Hepatocyte (in vitro differentiated cells): ENCODE measurements around the gene HS6ST1. TPM values are rescaled to one million over a fixed set of nuclear protein-coding genes. Genes with fewer than 3 reads are reported as not detected.

Experiments used
- DNase-seq: peaks from one replicate; pipeline ENCODE4 v3.0.0-alpha.2; 2016; ENCODE audit warnings: low spot score
- H2AFZ ChIP-seq: fragments of 200-600 bp; sonication (generic); 2 replicates; pipeline ENCODE4 v1.6.0; 2016; ENCODE audit warnings: antibody characterized with exemption, mild to moderate bottlenecking
- H3K27ac ChIP-seq: fragments of 200-600 bp; sonication (generic); 2 replicates; pipeline ENCODE4 v1.5.1; 2016; ENCODE audit warnings: mild to moderate bottlenecking
- H3K27me3 ChIP-seq: fragments of 200-600 bp; sonication (generic); 2 replicates; pipeline ENCODE4 v1.6.1; 2016
- H3K36me3 ChIP-seq: fragments of 200-600 bp; sonication (generic); replicated peaks from 2 replicates; pipeline ENCODE4 v1.5.1; 2016; ENCODE audit warnings: low read depth; ENCODE audit not compliant: insufficient read depth
- H3K4me1 ChIP-seq: fragments of 200-600 bp; sonication (generic); 2 replicates; pipeline ENCODE4 v1.5.1; 2016; ENCODE audit warnings: mild to moderate bottlenecking, moderate library complexity; ENCODE audit not compliant: insufficient read depth
- H3K4me2 ChIP-seq: fragments of 200-600 bp; sonication (generic); 2 replicates; pipeline ENCODE4 v1.6.0; 2016
- H3K4me3 ChIP-seq: fragments of 200-600 bp; sonication (generic); 2 replicates; pipeline ENCODE4 v1.5.1; 2016; ENCODE audit warnings: mild to moderate bottlenecking
- H3K79me2 ChIP-seq: fragments of 200-600 bp; sonication (generic); 2 replicates; pipeline ENCODE4 v1.6.0; 2017; ENCODE audit warnings: mild to moderate bottlenecking
- H3K9me2 ChIP-seq: fragments of 200-600 bp; sonication (generic); replicated peaks from 2 replicates; pipeline ENCODE4 v1.6.0; 2017; ENCODE audit warnings: mild to moderate bottlenecking; ENCODE audit not compliant: insufficient read depth
- H3K9me3 ChIP-seq: fragments of 200-600 bp; sonication (generic); 2 replicates; pipeline ENCODE4 v1.5.1; 2016; ENCODE audit warnings: low read depth, mild to moderate bottlenecking
- H4K20me1 ChIP-seq: fragments of 200-600 bp; sonication (generic); 2 replicates; pipeline ENCODE4 v1.6.0; 2016; ENCODE audit warnings: mild to moderate bottlenecking; ENCODE audit not compliant: insufficient read depth, poor library complexity, severe bottlenecking
- EZH2 ChIP-seq: fragments of 200-600 bp; sonication (generic); IDR thresholded peaks from 2 replicates; pipeline ENCODE4 v1.6.1; 2016; ENCODE audit warnings: antibody characterized with exemption, mild to moderate bottlenecking, borderline replicate concordance
- EZH2phosphoT487 ChIP-seq: fragments of 200-600 bp; sonication (generic); IDR thresholded peaks from one replicate; pipeline ENCODE4 v1.6.1; 2018; ENCODE audit warnings: antibody characterized with exemption, mild to moderate bottlenecking, low read depth, moderate library complexity; ENCODE audit not compliant: unreplicated experiment, severe bottlenecking
- WGBS: methylation state at CpG from one replicate; pipeline ENCODE4 v1.1.6; 2016; ENCODE audit warnings: low lambda C conversion rate; ENCODE audit errors: missing lambda C conversion rate; 5-methylcytosine and 5-hydroxymethylcytosine counted together
- polyA plus RNA-seq: library from polyadenylated mRNA; unstranded; fragments of >200 nt; fragmentation: Nextera tagmentation; extraction: Ambion mirVana; gene quantifications from 2 replicates; pipeline ENCODE4 v1.2.1, GENCODE V29; 2016
- total RNA-seq: library from RNA; depleted of rRNA; stranded (reverse); fragments of >200 nt; gene quantifications from 2 replicates; pipeline ENCODE4 v1.2.3, GENCODE V29; 2014
- TF ChIP-seq, protein P1 (sequence below): fragments of 200-600 bp; sonication (generic); IDR thresholded peaks from 2 replicates; pipeline ENCODE4 v1.5.1; 2016; ENCODE audit warnings: antibody characterized with exemption, mild to moderate bottlenecking; ENCODE audit not compliant: poor library complexity

The HS6ST1 gene
- total and polyA plus RNA-seq, 2 experiments from 2014 or later = 46.7 to 48.3 TPM

DNA sequence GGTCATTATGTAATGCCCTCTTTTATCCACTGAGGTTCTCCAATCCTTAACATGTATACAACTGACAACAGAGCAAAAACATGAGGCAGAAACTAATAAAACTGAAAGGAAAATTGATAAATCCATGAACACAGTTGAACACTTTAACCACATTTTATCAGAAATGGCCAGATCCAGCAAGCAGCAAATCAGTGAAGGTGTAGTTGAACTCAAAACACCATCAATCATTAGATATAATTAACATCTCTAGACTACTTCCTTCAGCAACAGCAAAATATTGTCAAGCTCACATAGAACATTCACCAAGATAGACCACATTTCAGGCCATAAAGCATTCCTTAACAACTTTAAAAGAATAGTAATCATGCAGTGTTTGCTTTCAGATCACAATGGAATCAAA lies 72.9 kb downstream of the HS6ST1 start:
- no peaks in the 10 kb centered on the region for H3K79me2 ChIP-seq
- H3K9me2 ChIP-seq = no peaks in the 10 kb centered on the region
- H2AFZ ChIP-seq = no peak overlapping the region
- no peaks in the 10 kb centered on the region for H4K20me1 ChIP-seq
- no peak for DNase-seq
- H3K27me3 ChIP-seq = no peaks in the 10 kb centered on the region
- H3K4me2 ChIP-seq = no peak overlapping the region
- H3K4me3 ChIP-seq = no peak overlapping the region
- TF ChIP-seq EZH2 = no peak
- TF ChIP-seq, protein P1, sequence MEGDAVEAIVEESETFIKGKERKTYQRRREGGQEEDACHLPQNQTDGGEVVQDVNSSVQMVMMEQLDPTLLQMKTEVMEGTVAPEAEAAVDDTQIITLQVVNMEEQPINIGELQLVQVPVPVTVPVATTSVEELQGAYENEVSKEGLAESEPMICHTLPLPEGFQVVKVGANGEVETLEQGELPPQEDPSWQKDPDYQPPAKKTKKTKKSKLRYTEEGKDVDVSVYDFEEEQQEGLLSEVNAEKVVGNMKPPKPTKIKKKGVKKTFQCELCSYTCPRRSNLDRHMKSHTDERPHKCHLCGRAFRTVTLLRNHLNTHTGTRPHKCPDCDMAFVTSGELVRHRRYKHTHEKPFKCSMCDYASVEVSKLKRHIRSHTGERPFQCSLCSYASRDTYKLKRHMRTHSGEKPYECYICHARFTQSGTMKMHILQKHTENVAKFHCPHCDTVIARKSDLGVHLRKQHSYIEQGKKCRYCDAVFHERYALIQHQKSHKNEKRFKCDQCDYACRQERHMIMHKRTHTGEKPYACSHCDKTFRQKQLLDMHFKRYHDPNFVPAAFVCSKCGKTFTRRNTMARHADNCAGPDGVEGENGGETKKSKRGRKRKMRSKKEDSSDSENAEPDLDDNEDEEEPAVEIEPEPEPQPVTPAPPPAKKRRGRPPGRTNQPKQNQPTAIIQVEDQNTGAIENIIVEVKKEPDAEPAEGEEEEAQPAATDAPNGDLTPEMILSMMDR = no peak
- TF ChIP-seq EZH2phosphoT487 = no peak
- H3K9me3 ChIP-seq = no peaks in the 10 kb centered on the region
- no peaks in the 10 kb centered on the region for H3K4me1 ChIP-seq
- H3K27ac ChIP-seq = no peak overlapping the region
- H3K36me3 ChIP-seq = no peaks in the 10 kb centered on the region

DNA sequence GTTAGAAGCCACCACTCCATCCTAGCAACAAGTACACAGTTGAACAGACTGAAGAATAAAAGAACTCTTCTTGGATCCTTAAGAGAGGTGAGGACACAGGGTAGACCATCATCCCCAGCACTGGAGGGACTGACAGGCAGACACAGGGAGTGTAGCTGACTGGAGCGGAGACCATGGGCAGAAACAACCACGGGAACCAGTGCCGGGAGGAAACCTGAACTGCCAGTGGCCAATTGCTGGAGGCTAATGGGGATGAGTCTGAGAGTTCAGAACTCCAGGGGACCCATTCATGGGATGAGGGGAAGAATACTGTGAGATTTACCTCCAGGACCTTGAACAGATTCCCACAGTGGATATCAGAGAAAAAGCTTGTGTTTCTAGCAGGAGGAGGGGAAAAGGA lies 76.8 kb downstream of the HS6ST1 start:
- TF ChIP-seq EZH2phosphoT487 (no peak), EZH2 (no peak)
- TF ChIP-seq, protein P1 = no peak
- Histone ChIP-seq H3K9me3 (no peaks in the 10 kb centered on the region), H3K79me2 (no peaks in the 10 kb centered on the region), H3K27me3 (no peaks in the 10 kb centered on the region), H3K9me2 (no peaks in the 10 kb centered on the region), H3K4me3 (no peak overlapping the region), H3K36me3 (no peaks in the 10 kb centered on the region), H4K20me1 (no peaks in the 10 kb centered on the region), H3K4me1 (no peaks in the 10 kb centered on the region), H2AFZ (no peak overlapping the region), H3K27ac (no peak overlapping the region), H3K4me2 (no peak overlapping the region)
- 77% methylated on average over 3 of the region's 3 CpGs for WGBS
- no peak for DNase-seq

DNA sequence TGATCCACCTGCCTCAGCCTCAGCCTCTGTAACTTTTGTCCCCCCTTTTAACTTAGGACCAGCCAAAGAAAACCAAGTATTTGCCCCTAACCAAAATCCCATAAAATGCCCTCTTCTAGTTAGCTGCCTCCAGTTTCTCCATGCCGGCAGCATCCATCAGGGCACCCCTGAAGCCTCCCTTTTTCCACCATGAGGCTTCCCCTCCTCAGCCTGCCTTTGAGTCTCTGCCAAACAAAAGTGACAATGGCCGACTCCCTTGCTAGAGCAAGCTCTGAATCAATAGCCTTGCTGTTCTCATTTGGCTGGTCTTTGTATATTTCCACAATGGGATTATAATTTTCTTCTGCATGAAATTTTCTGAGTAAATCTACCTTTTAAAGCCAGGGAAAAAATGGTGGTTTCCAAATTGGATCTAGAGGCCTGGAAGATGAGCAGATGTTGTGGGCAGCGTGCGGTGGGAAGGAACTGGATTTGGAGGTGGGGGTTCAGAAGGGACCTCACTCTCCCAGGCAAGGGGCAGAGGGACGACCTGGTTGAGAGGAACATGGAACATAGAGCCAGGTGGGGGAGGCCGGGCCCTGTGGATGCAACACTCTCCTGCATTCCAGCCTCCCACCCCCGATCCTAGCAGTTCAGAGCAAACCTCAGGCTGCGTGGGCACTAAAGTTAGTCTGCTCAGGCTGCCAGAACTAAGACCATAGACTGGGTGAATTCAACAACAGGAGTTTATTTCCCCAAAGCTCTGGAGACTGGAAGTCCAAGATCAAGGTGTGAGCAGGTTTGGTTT lies 80.6 kb downstream of the HS6ST1 start:
- Histone ChIP-seq H3K9me2 (no peaks in the 10 kb centered on the region), H3K4me1 (no peaks in the 10 kb centered on the region), H3K79me2 (no peaks in the 10 kb centered on the region), H4K20me1 (no peaks in the 10 kb centered on the region), H3K27ac (no peak overlapping the region), H3K4me3 (no peak overlapping the region), H3K27me3 (no peaks in the 10 kb centered on the region), H3K36me3 (no peaks in the 10 kb centered on the region), H2AFZ (no peak overlapping the region), H3K4me2 (no peak overlapping the region), H3K9me3 (no peaks in the 10 kb centered on the region)
- WGBS = 90% methylated on average over 8 of the region's 8 CpGs
- no peak for TF ChIP-seq EZH2phosphoT487
- TF ChIP-seq, protein P1 = no peak
- no peak for TF ChIP-seq EZH2
- no peak for DNase-seq
